ENCODE measurements around the gene FER. TPM values are rescaled to one million over a fixed set of nuclear protein-coding genes. Genes with fewer than 3 reads are reported as not detected.
"Not testable (repeated sequence)": the region's sequence is repeated elsewhere in the genome, so short reads cannot be mapped to it uniquely, and the experiment has no call there.

Gene FER
- total RNA-seq, 2 experiments from 2014 or later: 9.4 to 10.0 TPM

DNA sequence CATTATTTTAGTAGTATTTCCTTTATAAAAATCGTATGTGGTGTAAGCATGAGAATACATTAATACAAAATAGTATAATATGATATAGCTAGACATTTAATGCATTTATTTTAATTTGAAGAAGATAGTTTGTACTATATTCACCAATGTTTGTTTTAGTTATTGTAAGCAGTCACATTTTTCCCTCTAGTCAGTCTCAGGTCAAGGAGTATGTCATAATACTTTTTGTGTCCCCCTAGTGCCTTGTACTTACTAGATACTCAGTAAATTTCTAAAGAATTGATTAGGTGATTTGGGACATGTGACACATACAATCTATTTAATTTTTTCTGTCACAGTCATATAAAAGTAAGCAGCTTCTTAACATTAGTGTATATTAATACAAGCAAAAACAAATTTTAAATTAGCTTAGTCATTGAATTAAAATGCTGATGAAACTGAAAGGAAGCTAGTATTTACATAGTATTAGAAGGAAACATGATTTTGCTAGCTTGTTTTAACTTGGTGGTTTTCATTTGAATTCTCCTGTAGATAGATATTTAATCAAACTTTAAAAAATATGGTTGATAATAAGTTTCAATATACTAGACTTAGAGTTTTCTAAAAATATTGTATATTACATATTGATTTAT, 242.2 kb downstream of the FER start:
- Histone ChIP-seq H3K9me3 (ENCODE audit: low read length) (no peaks in the 10 kb centered on the region), H2AFZ (ENCODE audit: low read length) (no peak overlapping the region), H4K20me1 (ENCODE audit: insufficient read depth, low read length) (no peaks in the 10 kb centered on the region), H3K27ac (ENCODE audit: low read depth, low read length, poor library complexity, severe bottlenecking) (no peak overlapping the region), H3K36me3 (ENCODE audit: insufficient read depth, low read length) (no peaks in the 10 kb centered on the region), H3K4me2 (ENCODE audit: low read length) (no peak overlapping the region), H3K9me2 (ENCODE audit: insufficient read depth, low read length) (no peaks in the 10 kb centered on the region), H3K4me1 (ENCODE audit: insufficient read depth, low read length, poor library complexity, severe bottlenecking) (no peaks in the 10 kb centered on the region), H3K79me2 (ENCODE audit: insufficient read depth, low read depth, low read length) (no peaks in the 10 kb centered on the region), H3K4me3 (ENCODE audit: low read depth, low read length, poor library complexity, severe bottlenecking) (no peak overlapping the region)
- no peak for DNase-seq (ENCODE audit: low spot score)
- ChIA-PET POLR2A (interaction anchor here (0.8 to 1.3 kb wide), 3 partner anchors 12 to 29 kb away, joined by 3 to 5 read pairs (median 5); no protein-coding TSS in a partner anchor), CTCF (ENCODE audit: unreplicated experiment) (no interaction called here)
- no TSS peak for BruUV-seq (replicated peaks)
- intact Hi-C loops (cut with micrococcal nuclease; ENCODE audit: unreplicated experiment): no loop called here
- TF ChIP-seq, protein P1, sequence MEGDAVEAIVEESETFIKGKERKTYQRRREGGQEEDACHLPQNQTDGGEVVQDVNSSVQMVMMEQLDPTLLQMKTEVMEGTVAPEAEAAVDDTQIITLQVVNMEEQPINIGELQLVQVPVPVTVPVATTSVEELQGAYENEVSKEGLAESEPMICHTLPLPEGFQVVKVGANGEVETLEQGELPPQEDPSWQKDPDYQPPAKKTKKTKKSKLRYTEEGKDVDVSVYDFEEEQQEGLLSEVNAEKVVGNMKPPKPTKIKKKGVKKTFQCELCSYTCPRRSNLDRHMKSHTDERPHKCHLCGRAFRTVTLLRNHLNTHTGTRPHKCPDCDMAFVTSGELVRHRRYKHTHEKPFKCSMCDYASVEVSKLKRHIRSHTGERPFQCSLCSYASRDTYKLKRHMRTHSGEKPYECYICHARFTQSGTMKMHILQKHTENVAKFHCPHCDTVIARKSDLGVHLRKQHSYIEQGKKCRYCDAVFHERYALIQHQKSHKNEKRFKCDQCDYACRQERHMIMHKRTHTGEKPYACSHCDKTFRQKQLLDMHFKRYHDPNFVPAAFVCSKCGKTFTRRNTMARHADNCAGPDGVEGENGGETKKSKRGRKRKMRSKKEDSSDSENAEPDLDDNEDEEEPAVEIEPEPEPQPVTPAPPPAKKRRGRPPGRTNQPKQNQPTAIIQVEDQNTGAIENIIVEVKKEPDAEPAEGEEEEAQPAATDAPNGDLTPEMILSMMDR (conservative IDR thresholded peaks at IDR 0.05; ENCODE audit: low read length): no peak
- TF ChIP-seq EZH2phosphoT487 (IDR thresholded peaks at IDR 0.05; ENCODE audit: borderline replicate concordance, low read depth, low read length): no peak

DNA sequence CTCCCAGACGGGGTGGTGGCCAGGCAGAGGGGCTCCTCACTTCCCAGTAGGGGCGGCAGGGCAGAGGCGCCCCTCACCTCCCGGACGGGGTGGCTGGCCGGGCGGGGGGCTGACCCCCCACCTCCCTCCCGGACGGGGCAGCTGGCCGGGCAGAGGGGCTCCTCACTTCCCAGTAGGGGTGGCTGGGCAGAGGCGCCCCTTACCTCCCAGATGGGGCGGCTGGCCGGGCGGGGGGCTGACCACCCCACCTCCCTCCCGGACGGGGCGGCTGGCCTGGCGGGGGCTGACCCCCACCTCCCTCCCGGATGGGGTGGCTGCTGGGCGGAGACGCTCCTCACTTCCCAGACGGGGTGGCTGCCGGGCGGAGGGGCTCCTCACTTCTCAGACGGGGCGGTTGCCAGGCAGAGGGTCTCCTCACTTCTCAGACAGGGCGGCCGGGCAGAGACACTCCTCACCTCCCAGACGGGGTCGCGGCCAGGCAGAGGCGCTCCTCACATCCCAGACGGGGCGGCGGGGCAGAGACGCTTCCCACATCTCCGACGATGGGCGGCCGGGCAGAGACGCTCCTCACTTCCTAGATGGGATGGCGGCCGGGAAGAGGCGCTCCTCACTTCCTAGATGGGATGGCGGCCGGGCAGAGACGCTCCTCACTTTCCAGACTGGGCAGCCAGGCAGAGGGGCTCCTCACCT, 244.8 kb downstream of the FER start:
- H3K4me3 ChIP-seq (ENCODE audit: low read depth, low read length, poor library complexity, severe bottlenecking); H3K36me3 ChIP-seq (ENCODE audit: insufficient read depth, low read length); intact Hi-C loops (cut with micrococcal nuclease; ENCODE audit: unreplicated experiment); CTCF ChIA-PET (ENCODE audit: unreplicated experiment); H4K20me1 ChIP-seq (ENCODE audit: insufficient read depth, low read length); H2AFZ ChIP-seq (ENCODE audit: low read length); H3K79me2 ChIP-seq (ENCODE audit: insufficient read depth, low read depth, low read length); H3K4me1 ChIP-seq (ENCODE audit: insufficient read depth, low read length, poor library complexity, severe bottlenecking); H3K9me3 ChIP-seq (ENCODE audit: low read length); DNase-seq (ENCODE audit: low spot score); H3K27ac ChIP-seq (ENCODE audit: low read depth, low read length, poor library complexity, severe bottlenecking); H3K9me2 ChIP-seq (ENCODE audit: insufficient read depth, low read length); POLR2A ChIA-PET; H3K4me2 ChIP-seq (ENCODE audit: low read length); BruUV-seq (replicated peaks): not testable (repeated sequence)

DNA sequence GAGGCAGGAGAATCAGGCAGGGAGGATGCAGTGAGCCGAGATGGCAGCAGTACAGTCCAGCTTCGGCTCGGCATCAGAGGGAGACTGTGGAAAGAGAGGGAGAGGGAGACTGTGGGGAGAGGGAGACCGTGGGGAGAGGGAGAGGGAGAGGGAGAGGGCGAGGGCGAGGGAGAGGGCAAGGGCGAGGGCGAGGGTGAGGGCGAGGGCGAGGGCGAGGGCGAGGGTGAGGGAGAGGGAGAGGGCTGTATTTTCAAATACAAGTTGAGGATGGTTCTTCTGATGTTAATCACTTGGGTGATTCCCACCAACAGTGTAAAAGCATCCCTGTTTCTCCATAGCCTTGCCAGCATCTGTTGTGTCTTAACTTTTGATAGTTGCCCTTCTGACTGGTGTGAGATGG, 245.7 kb downstream of the FER start:
- H3K9me2 ChIP-seq (ENCODE audit: insufficient read depth, low read length): not testable (repeated sequence)

More for the DNA sequence above, 245.7 kb downstream of the FER start:
- H3K4me3 ChIP-seq (ENCODE audit: low read depth, low read length, poor library complexity, severe bottlenecking); H4K20me1 ChIP-seq (ENCODE audit: insufficient read depth, low read length); CTCF ChIA-PET (ENCODE audit: unreplicated experiment); BruUV-seq (replicated peaks); H3K4me1 ChIP-seq (ENCODE audit: insufficient read depth, low read length, poor library complexity, severe bottlenecking); H3K9me3 ChIP-seq (ENCODE audit: low read length); H3K27ac ChIP-seq (ENCODE audit: low read depth, low read length, poor library complexity, severe bottlenecking); intact Hi-C loops (cut with micrococcal nuclease; ENCODE audit: unreplicated experiment); DNase-seq (ENCODE audit: low spot score); H3K4me2 ChIP-seq (ENCODE audit: low read length); H2AFZ ChIP-seq (ENCODE audit: low read length); H3K36me3 ChIP-seq (ENCODE audit: insufficient read depth, low read length); H3K79me2 ChIP-seq (ENCODE audit: insufficient read depth, low read depth, low read length): not testable (repeated sequence)
- POLR2A ChIA-PET: interaction anchor here (0.7 kb wide), 1 partner anchor 964 kb away, joined by 3 read pairs; no protein-coding TSS in a partner anchor

All from OCI-LY7 (cell line).